IPS-15b (cell line): ENCODE measurements around the gene STIM1.

ENCODE experiments used
- H3K27me3 ChIP-seq: one replicate; pipeline ENCODE4 v1.6.1; 2013; ENCODE audit warnings: low read length; ENCODE audit not compliant: control insufficient read depth, insufficient read depth
- H3K36me3 ChIP-seq: one replicate; pipeline ENCODE4 v1.6.1; 2013; ENCODE audit warnings: low read length; ENCODE audit not compliant: control insufficient read depth, insufficient read depth
- H3K4me1 ChIP-seq: one replicate; pipeline ENCODE4 v1.6.1; 2013; ENCODE audit warnings: mild to moderate bottlenecking, low read length; ENCODE audit not compliant: control insufficient read depth, insufficient read depth
- H3K4me3 ChIP-seq: one replicate; pipeline ENCODE4 v1.5.1; 2013; ENCODE audit warnings: low read depth, low read length
- H3K9ac ChIP-seq: one replicate; pipeline ENCODE4 v1.6.1; 2013; ENCODE audit warnings: low read depth, mild to moderate bottlenecking, low read length
- H3K9me3 ChIP-seq: one replicate; pipeline ENCODE4 v1.6.1; 2013; ENCODE audit warnings: mild to moderate bottlenecking, low read length; ENCODE audit not compliant: control insufficient read depth, insufficient read depth

Gene STIM1

GRCh38 chr11:4072668-4073285 is 217.3 kb downstream of the STIM1 start:
- no peaks in the 10 kb centered on the region for H3K4me1 ChIP-seq
- no peak overlapping the region for H3K9ac ChIP-seq
- no peak overlapping the region for H3K4me3 ChIP-seq

DNA sequence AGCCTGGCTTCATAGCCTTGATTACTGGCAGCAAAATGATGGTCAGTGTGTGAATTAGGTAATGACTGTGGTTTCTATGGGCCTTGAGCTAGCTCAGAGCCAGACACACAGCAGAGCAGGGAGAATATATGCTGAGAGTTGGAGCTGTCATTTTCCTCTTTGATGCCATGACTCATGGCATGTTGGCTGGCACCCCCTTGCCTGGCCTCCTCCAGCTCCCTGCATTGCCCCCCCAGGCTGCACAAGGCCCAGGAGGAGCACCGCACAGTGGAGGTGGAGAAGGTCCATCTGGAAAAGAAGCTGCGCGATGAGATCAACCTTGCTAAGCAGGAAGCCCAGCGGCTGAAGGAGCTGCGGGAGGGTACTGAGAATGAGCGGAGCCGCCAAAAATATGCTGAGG is 218.8 kb downstream of the STIM1 start:
- Histone ChIP-seq H3K4me1 (no peaks in the 10 kb centered on the region), H3K36me3 (no peaks in the 10 kb centered on the region), H3K9ac (no peak overlapping the region), H3K4me3 (no peak overlapping the region), H3K9me3 (no peaks in the 10 kb centered on the region), H3K27me3 (no peaks in the 10 kb centered on the region)

More at GRCh38 chr11:4072668-4073285, 217.3 kb downstream of the STIM1 start:
- no peaks in the 10 kb centered on the region for H3K9me3 ChIP-seq
- no peaks in the 10 kb centered on the region for H3K27me3 ChIP-seq
- no peaks in the 10 kb centered on the region for H3K36me3 ChIP-seq

DNA sequence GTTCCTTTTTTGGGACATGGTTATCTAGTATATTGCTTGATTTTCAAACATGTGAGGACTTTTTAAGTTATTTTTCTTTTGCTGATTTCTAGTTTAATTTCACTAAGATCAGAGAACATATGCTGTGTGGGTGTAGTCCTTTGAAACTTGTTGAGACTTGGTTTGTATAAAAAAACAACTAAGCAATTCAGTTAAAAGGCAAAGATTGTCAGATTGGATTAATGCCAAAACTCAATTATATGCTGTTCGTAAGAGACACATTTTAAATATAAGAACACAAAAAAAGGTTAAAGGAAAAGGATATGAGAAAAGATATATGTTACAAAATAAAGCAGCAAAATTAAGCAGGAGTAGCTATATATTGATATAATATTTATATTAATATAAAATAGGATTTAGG is 221.3 kb downstream of the STIM1 start:
- no peaks in the 10 kb centered on the region for H3K9me3 ChIP-seq
- no peak overlapping the region for H3K9ac ChIP-seq
- no peak overlapping the region for H3K4me3 ChIP-seq
- no peaks in the 10 kb centered on the region for H3K36me3 ChIP-seq
- H3K27me3 ChIP-seq, result no peaks in the 10 kb centered on the region
- H3K4me1 ChIP-seq, result no peaks in the 10 kb centered on the region

DNA sequence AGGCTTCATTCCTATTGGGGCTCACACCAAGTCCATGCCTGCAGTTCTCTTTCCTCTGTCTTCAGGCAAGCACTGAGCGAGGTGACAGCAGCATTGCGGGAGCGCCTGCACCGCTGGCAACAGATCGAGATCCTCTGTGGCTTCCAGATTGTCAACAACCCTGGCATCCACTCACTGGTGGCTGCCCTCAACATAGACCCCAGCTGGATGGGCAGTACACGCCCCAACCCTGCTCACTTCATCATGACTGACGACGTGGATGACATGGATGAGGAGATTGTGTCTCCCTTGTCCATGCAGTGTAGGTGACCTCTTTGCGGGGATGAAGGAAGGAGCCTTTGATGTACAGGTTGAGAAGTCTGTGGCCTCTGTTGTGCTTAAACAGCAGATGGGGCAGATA is 227.7 kb downstream of the STIM1 start:
- Histone ChIP-seq H3K4me3 (no peak overlapping the region), H3K27me3 (no peaks in the 10 kb centered on the region), H3K9ac (no peak overlapping the region), H3K4me1 (no peaks in the 10 kb centered on the region), H3K36me3 (no peaks in the 10 kb centered on the region), H3K9me3 (no peaks in the 10 kb centered on the region)

GRCh38 chr11:4084406-4085125 is 229.1 kb downstream of the STIM1 start:
- Histone ChIP-seq H3K4me3 (no peak overlapping the region), H3K9ac (no peak overlapping the region), H3K36me3 (no peaks in the 10 kb centered on the region), H3K9me3 (no peaks in the 10 kb centered on the region), H3K4me1 (no peaks in the 10 kb centered on the region), H3K27me3 (no peaks in the 10 kb centered on the region)

- Histone ChIP-seq H3K36me3 (no peaks in the 10 kb centered on the region), H3K4me3 (no peak overlapping the region), H3K9me3 (no peaks in the 10 kb centered on the region), H3K4me1 (no peaks in the 10 kb centered on the region), H3K27me3 (no peaks in the 10 kb centered on the region), H3K9ac (no peak overlapping the region)
These were observed 230.1 kb downstream of the STIM1 start for GRCh38 chr11:4085575-4085974.

- H3K9me3 ChIP-seq, result no peaks in the 10 kb centered on the region
- no peak overlapping the region for H3K4me3 ChIP-seq
- no peaks in the 10 kb centered on the region for H3K36me3 ChIP-seq
- H3K4me1 ChIP-seq, result no peaks in the 10 kb centered on the region
- no peak overlapping the region for H3K9ac ChIP-seq
- H3K27me3 ChIP-seq, result no peaks in the 10 kb centered on the region
These were observed 231.3 kb downstream of the STIM1 start for GRCh38 chr11:4086575-4087353.

GRCh38 chr11:4087551-4087950 is 232.1 kb downstream of the STIM1 start:
- Histone ChIP-seq H3K27me3 (no peaks in the 10 kb centered on the region), H3K4me3 (no peak overlapping the region), H3K4me1 (no peaks in the 10 kb centered on the region), H3K9me3 (no peaks in the 10 kb centered on the region), H3K36me3 (no peaks in the 10 kb centered on the region), H3K9ac (no peak overlapping the region)

GRCh38 chr11:4090258-4090657 is 234.8 kb downstream of the STIM1 start:
- no peak overlapping the region for H3K4me3 ChIP-seq
- no peaks in the 10 kb centered on the region for H3K36me3 ChIP-seq

DNA sequence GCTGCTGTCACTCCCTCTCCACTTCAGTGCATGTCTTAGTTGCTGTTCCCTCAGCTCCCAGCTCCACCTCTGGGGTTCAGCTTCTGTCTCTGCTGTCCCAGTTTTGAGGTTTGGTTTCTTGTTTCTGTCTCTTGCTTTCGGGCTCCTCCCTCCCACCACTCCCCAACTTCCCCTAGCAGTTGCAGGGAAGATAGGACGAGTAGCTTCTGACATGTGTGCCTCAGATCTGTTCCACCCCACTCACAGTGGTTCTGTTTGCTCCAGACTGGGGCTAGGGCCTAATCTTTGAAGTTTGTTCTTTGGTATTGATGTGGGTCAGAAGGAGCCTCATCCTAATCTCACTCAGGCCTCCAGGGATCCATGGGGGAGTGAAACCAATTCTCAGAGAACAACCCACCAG is 236.6 kb downstream of the STIM1 start:
- Histone ChIP-seq H3K9me3 (no peaks in the 10 kb centered on the region), H3K4me1 (peaks cover 6% of the 10 kb centered on the region), H3K4me3 (no peak overlapping the region), H3K9ac (no peak overlapping the region), H3K27me3 (no peaks in the 10 kb centered on the region), H3K36me3 (no peaks in the 10 kb centered on the region)

More at GRCh38 chr11:4090258-4090657, 234.8 kb downstream of the STIM1 start:
- Histone ChIP-seq H3K9me3 (no peaks in the 10 kb centered on the region), H3K27me3 (no peaks in the 10 kb centered on the region), H3K9ac (no peak overlapping the region), H3K4me1 (no peaks in the 10 kb centered on the region)

DNA sequence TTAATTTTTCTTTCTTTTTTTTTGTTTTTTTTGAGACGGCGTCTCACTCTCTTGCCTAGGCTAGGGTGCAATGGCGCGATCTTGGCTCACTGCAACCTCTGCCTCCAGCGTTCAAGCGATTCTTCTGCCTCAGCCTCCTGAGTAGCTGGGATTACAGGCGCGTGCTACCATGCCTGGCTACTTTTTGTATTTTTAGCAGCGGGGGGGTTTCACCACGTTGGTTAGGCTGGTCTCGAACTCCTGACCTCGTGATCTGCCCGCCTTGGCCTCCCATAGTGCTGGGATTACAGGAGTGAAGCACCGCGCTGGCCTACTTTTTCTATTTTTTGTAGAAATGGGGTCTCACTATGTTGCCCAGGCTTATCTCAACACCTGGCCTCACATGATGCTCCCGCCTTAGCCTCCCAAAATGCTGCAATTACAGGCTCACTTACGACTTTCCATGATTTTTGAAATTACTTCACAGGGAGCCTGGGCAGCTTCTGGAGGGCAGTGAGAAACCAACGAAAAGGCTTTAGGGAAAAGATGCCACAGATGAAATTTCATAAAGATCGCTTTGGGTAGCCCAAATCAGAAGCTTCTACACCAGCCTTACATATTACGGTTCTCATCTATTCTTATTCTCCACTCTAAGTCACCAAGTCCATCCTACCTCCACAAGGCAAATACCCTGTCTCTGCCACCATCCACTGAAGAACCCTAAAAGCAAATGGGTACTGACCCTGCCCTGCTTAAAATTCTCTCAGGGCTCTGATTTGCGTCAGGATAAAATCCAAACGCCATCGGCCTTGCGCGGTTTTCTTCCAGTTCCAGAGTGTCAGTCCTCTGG is 238.3 kb downstream of the STIM1 start:
- Histone ChIP-seq H3K9me3 (no peaks in the 10 kb centered on the region), H3K9ac (peak overlapping the region; percentile 42), H3K4me1 (peaks cover 6% of the 10 kb centered on the region), H3K36me3 (no peaks in the 10 kb centered on the region), H3K27me3 (no peaks in the 10 kb centered on the region), H3K4me3 (peak overlapping the region; percentile 94)
